Transverse colon (tissue), 4 donors: ENCODE data around the gene HAS3.

Experiments
- EP300 ChIP-seq: sonication (generic); formaldehyde crosslinking; IDR thresholded peaks from one replicate; pipeline ENCODE4 v1.6.1; 2017; ENCODE audit warnings: antibody characterized with exemption, low read depth
- POLR2A ChIP-seq: fragments of 450-650 bp; IDR thresholded peaks from one replicate; pipeline ENCODE4 v1.6.1; 2016; ENCODE audit warnings: antibody characterized with exemption, mild to moderate bottlenecking, moderate library complexity
- POLR2AphosphoS5 ChIP-seq, 3 donors: sonication (generic); formaldehyde crosslinking; IDR thresholded peaks; one replicate each; pipeline ENCODE4 v1.6.1; 2016; ENCODE audit warnings: antibody characterized with exemption in 3 of 3
- TF ChIP-seq, protein P1 (sequence below), 5 experiments: fragments of 200-600 bp in 3 of 5; fragments of 450-650 bp in 2 of 5; sonication (generic) in 3 of 5; IDR thresholded peaks; 1 replicate in 2 of 5; 2 replicates in 3 of 5; pipeline ENCODE4 v1.5.1; 2016 to 2017; ENCODE audit warnings: antibody characterized with exemption in 5 of 5, inconsistent platforms in 3 of 5, mild to moderate bottlenecking in 2 of 5, moderate library complexity in 1 of 5

GRCh38 chr16:69055980-69056379 is 49.5 kb upstream of the HAS3 start:
- TF ChIP-seq, protein P1, sequence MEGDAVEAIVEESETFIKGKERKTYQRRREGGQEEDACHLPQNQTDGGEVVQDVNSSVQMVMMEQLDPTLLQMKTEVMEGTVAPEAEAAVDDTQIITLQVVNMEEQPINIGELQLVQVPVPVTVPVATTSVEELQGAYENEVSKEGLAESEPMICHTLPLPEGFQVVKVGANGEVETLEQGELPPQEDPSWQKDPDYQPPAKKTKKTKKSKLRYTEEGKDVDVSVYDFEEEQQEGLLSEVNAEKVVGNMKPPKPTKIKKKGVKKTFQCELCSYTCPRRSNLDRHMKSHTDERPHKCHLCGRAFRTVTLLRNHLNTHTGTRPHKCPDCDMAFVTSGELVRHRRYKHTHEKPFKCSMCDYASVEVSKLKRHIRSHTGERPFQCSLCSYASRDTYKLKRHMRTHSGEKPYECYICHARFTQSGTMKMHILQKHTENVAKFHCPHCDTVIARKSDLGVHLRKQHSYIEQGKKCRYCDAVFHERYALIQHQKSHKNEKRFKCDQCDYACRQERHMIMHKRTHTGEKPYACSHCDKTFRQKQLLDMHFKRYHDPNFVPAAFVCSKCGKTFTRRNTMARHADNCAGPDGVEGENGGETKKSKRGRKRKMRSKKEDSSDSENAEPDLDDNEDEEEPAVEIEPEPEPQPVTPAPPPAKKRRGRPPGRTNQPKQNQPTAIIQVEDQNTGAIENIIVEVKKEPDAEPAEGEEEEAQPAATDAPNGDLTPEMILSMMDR (IDR thresholded peaks at IDR 0.05): no peak
- TF ChIP-seq POLR2A (no peak), POLR2AphosphoS5 (IDR thresholded peaks at IDR 0.05) (no peak), EP300 (no peak)
